NCI-H1105 treated with DMSO at 0.1 percent for 48 hours (cell line): ENCODE results near the gene FAM171A1.
"Not testable (repeated sequence)": the region's sequence is repeated elsewhere in the genome, so short reads cannot be mapped to it uniquely, and the experiment has no call there.

Experiments
- DNase-seq: peaks from one replicate; lab custom pipeline; 2025; lab: John Stamatoyannopoulos, UW

The FAM171A1 gene

GRCh38 chr10:15344876-15345285 lies 26.2 kb downstream of the FAM171A1 start:
- peak; percentile 42 for DNase-seq

DNA sequence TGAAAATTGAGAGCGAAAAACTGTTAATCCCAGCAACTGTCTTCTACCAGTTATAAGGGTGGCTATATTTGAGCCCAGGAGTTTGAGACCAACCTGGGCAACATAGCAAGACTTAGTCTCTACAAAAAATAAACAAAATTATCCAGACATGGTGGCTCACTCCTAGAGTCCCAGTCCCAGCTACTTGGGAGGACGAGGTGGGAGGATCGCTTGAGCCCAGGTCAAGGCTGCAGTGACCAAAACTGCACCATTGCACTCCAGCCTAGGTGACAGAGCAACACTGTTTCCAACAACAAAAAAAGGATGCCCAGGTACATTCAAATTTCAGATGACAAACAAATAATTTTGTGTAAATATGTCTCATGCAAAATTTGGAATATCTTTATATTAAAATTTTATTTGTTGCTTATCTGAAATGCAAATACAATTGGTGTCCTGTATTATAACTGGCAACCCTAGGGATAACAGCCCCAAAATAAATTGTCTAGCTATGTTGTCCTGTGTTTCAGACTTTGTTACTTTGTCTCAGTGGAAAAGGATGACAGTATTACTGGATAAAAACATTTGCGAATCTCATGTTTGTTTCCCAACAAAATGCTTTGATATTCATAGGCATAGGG lies 26.7 kb downstream of the FAM171A1 start:
- peak; percentile 30 for DNase-seq

DNA sequence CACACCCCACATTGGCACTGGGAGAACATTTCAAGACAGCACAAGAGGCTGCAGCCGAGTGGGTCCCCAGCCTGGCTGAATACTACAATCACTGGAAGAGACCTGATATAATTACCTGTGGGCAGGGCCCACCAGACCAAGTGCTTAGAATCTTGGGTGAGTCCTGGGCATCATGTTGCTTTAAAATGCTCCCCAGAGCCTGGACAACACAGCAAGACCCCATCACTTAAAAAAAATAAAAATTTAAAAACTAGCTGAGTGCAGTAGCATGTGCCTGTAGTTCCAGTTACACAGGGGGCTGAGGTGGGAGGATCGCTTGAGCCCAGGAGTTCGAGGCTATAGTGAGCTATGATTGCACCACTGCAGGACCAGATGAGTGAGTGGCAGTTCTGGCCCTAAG lies 28.1 kb downstream of the FAM171A1 start:
- no peak for DNase-seq

DNA sequence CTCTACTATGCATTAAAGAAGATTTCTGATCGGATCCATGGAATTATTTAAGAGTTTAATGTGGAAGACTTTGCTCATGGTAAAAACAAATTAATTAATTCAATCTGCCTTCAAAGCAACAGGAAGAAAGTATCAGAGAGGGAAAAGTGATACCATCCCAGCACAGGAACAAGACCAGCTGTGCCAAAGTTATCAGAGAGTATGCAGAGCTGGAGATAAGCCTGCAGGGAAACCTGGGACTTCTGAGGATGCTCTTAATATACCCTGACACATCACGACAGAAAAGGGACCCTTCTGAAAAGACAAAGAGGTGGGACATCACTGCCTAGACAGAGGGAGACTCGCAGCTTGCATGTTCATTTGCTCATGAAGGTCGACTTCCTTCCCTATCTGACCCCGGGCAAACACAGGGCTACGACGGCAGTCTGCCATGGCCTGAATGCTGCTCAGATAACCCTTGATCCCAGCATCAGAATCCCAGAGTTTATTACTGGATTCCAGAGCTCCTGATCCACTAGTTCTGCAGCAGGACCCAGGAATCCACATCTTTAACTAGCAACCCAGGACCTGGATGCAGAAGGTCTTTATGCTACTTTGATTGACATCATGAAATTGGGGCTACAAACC lies 29.5 kb downstream of the FAM171A1 start:
- no peak for DNase-seq

GRCh38 chr10:15339892-15340291 lies 31.2 kb downstream of the FAM171A1 start:
- no peak for DNase-seq

DNA sequence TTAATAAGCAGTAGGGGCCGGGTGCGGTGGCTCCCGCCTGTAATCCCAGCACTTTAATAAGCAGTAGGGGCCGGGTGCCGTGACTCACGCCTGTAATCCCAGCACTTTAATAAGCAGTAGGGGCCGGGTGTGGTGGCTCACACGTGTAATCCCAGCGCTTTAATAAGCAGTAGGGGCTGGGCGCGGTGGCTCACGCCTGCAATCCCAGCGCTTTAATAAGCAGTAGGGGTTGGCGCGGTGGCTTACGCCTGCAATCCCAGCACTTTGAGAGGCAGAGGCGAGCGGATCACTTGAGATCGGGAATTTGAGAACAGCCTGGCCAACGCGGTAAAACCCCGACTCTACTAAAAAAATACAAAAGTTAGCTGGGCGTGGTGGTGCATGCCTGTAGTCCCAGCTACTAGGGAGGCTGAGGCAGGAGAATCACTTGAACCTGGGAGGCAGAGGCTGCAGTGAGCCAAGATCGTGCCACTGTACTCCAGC lies 33.6 kb downstream of the FAM171A1 start:
- not testable (repeated sequence) for DNase-seq

- DNase-seq: no peak
These were observed 34.9 kb downstream of the FAM171A1 start for GRCh38 chr10:15336211-15336610.

- DNase-seq: no peak
These were observed 35.6 kb downstream of the FAM171A1 start for GRCh38 chr10:15335508-15335907.

DNA sequence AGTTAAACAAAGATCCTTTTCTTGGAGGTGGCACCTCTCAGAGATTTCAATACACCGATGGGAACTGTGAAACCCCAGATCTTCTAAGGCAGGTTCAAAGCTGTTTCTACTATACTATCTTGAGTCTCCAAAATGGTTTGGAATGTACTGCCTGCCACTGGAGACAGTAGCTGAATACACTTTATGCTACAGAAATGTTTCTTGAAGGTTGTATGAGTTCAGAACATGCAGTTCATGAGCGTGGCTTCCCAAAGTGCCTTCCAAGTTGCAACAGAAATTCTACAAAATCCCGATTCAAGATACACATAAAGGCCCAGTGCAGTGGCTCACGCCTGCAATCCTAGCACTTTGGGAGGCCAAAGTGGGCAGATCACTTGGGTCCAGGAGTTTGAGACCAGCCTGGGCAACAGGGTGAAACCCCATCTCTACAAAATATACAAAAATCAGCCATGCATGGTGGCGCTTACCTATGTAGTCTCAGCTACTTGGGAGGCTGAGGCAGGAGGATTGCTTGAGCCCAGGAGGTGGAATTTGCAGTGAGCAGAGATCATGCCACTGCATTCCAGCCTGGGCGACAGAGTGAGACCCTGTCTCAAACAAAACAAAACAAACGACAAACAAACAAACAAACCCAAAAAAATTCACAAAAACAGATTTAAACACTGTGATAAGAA lies 36.3 kb downstream of the FAM171A1 start:
- no peak for DNase-seq

- no peak for DNase-seq
These were observed 37.0 kb downstream of the FAM171A1 start for GRCh38 chr10:15333909-15334649.

- DNase-seq: not testable (repeated sequence)
These were observed 37.9 kb downstream of the FAM171A1 start for GRCh38 chr10:15333181-15333580.

- no peak for DNase-seq
These were observed 39.6 kb downstream of the FAM171A1 start for GRCh38 chr10:15331461-15331860.

GRCh38 chr10:15329437-15329836 lies 41.7 kb downstream of the FAM171A1 start:
- no peak for DNase-seq

DNA sequence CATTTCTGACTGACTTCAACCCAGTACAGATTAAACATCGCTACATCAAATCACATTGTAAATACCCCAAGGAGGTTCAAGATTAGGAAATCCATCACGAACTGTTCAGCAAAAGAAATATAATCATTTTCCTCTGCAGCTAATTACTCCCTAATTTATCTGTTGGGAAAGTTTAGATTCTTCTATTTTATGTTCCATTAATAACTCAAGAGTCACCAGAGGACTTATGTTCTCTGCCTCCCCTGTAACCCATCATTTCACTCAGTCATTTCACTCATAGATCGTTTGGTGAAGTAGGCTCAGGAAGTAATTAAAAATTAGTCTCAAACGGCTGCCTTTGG lies 45.2 kb downstream of the FAM171A1 start:
- no peak for DNase-seq

DNA sequence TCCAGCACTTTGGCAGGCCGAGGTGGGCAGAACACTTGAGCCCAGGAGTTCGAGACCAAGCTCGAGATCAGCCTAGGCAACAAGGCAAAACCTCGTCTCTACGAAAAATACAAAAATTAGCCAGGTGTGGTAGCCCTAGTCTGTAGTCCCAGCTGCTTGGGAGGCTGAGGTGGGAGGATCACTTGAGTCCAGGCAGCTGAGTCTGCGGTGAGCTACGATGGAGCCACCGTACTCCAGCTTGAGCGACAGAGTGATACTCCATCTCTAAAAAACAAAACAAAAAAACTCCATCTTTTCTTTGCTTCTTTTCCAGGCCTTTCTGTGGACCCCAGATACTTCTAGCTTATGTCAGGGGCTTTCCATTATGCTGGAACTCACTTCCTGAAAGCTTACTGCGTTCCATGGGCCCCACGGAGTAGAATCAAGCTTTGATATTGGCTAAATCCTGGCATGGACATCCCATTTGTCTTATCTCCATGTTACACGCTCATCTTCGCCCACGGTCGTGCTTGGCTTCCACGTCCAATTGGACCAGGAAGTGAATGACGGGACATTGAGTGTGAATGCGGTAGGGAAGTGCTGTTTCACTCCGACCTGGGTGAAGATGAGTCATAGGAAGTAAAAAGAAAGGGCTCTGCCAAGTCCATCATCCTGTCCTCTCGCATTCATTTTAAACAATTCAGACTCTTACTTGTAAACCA lies 45.7 kb downstream of the FAM171A1 start:
- DNase-seq: no peak

DNA sequence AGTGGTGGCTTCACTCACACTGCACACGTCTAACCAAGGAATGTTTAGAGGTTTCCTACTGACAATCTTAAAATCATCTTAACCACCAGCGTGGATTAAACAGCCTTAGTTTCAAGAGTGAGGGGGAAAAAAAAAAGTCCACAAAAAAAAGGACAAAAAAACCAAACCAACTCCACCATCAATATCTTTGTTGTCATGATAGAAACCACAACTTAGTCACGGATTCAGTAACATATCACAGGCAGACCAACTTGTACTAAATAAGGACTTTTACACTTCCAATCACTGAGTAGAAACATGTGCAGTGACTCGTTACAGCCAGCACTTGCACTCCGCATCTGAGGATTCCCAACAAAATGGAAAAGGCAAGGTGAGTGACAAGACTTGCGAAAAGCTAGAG lies 46.5 kb downstream of the FAM171A1 start:
- DNase-seq: no peak

DNA sequence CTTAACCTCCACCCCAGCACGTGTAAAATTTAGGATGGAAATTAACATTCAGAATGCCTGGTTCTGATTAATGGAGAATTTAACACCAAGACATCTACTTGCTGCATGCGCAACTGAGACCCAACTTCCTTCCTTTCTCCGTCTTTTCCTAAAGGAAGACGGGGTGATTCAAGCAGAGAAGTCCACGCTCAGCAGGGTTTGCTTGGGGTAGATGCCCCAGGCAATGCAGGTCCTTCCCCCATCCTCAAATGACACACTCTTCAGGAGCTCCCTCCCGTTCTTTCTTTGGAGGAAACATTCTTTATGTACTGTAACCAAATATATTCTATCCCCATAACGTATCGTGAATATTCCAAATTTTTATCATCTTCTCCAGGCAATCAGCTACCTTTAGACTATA lies 47.0 kb downstream of the FAM171A1 start:
- no peak for DNase-seq

DNA sequence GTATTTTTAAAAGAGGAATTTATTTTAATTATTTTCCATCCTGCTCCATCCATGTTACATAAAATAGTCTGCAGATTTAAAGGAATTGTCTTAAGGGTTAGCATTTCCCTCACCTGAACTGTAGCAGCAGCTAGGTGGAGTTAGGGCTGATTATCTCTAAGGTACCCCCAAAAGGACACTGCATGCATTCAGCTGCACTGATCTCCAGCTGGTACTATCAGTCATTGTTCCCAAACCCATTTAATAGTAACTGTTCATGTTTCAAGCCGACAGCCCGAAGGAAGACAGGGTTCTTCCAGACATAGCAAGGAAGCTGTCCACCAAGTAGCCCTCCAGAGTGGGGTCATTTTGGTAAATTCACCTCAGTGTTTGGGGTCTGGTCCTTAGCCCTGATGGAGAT lies 48.7 kb downstream of the FAM171A1 start:
- DNase-seq: no peak

GRCh38 chr10:15321431-15322341 lies 49.4 kb downstream of the FAM171A1 start:
- DNase-seq: no peak

DNA sequence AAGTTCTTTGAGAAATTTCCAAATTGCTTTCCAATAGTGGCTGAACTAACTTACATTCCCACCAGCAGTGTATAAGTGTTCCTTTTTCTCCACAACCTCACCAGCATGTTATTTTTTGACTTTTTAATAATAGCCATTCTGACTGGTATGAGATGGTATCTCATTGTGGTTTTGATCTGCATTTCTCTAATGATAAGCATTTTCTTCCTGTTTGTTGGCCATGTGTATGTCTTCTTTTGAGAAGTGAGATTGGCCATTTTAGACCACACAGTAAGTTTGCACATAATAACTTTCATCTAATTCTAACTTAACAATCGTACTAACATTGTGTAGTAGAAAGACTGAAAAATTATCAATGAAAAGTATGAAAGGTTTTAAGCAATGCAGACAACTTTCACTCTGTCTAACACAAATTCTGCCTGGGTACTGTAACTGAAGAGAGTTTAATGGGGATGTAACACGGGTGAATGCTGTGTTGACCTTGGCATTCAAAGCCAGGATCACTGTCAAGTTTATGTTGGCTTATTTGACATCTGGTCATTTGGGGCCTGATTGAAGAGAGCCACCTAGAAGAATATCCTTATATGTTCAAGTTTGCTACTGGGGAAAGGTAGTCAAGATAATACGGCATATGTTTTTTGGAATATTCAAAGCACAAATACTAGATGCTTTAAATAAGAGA lies 50.4 kb downstream of the FAM171A1 start:
- DNase-seq: no peak
